ELR (cell line): ENCODE results near the gene SAMD3.
"Not testable (repeated sequence)": the region's sequence is repeated elsewhere in the genome, so short reads cannot be mapped to it uniquely, and the experiment has no call there.

Experiments used
- DNase-seq: peaks from one replicate; pipeline ENCODE4 v3.0.0-alpha.2; 2015; ENCODE audit warnings: low read depth

SAMD3 gene

DNA sequence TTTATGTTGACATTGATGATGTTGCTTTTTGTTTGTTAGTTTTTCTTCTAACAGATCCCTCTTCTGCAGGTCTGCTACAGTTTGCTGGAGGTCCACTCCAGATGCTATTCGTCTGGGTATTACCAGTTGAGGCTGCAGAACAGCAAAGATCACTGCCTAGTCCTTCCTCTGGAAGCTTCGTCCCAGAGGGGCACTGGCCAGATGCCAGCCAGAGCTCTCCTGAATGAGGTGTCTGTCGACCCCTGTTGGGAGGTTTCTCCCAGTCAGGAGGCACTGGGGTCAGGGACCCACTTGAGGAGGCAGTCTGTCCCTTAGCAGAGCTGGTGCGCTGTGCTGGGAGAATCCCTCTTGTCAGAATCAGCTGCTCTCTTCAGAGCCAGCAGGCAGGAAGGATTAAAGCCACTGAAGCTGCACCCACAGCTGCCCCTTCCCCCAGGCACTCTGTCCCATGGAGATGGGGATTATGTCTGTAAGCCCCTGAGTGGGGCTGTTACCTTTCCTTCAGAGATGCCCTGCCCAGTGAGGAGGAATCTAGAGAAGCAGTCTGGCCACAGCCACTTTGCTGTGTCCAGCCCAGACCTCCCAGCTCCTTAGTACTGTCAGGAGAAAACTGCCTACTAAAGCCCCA, 49.3 kb downstream of the SAMD3 start:
- DNase-seq = not testable (repeated sequence)

DNA sequence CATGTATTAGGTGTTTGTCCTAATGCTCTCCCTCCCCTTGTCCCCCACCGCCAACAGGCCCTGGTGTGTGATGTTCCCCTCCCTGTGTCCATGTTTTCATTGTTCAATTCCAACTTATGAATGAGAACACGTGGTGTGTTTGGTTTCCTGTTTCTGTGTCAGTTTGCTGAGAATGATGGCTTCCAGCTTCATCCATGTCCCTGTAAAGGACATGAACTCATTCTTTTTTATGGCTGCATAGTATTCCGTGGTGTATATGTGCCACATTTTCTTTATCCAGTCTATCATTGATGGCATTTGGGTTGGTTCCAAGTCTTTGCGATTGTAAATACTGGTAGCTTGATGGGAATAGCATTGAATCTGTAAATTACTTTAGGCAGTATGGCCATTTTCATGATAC, 52.6 kb downstream of the SAMD3 start:
- DNase-seq = not testable (repeated sequence)

DNA sequence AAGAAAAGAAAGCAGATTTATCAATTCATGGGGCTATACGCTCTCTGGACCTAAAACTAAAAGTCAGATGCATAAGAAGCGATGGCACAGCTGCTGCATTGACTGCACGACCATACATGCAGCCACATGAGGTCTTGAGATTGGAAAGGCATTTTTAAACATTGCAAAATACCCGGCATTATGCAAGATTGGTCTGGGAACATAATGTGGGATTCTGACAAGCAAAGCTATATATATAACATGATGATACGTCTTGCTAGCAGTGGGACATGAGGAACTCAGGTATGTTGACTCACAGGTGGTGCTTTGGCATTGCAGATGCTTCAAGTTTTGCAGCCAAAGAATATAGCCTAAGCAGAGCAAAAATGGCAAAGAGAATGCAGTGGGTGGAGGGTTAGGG, 55.1 kb downstream of the SAMD3 start:
- peak; percentile 3 for DNase-seq

DNA sequence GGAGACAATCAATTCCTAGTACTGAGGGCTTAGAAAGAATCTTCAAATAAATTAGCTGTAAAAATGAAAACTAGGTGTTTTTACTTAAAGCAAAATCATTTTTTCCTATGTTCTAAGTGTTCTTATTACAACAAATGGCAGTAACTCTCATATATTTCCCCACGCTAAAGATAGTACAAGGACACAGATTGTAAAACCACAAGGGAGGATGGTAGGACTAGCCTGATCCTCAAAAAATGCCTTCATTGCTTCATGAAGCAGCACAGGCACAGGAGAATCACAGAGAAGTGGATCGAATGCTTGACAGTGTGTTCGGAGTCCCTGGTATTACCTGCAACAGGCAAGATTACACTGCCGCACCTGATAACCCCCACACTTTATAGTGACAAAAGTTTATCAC, 58.5 kb downstream of the SAMD3 start:
- DNase-seq = no peak

DNA sequence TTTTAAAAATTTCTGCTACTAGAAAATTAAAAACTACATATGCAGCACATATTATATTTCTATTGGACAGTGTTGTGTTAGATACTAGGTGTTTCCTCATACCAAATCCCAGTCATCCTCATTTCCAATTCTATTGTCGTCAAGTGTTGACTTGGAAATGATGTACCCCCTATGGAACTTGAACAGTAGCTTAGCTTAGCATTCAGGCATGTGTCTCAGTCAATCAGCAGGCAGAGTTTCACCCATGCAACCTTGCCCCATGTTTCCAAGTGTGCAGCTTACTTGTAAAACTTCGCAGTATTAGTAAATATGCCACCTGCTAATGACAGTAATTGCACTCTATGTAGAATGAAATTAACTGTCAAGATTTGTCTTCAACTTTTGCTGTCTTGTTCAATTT, 59.5 kb downstream of the SAMD3 start:
- no peak for DNase-seq

DNA sequence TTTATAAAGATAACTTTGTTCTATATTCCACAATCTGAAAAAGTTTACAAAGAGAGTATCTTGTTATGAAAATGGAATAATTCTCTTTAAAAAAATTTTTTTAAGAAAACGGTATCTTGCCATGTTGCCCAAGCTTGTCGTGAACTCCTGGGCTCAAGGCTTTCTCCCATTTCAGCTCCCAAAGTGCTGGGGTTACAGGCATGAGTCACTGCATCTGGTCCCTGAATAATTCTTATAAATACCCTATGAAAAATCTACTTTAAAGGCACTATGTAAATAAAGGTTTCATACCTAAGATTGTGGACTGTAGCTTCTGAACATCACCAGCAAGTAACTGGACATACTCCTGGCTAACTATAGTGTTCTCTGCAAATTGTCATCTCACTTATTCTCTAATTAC, 60.3 kb downstream of the SAMD3 start:
- peak; percentile 3 for DNase-seq

DNA sequence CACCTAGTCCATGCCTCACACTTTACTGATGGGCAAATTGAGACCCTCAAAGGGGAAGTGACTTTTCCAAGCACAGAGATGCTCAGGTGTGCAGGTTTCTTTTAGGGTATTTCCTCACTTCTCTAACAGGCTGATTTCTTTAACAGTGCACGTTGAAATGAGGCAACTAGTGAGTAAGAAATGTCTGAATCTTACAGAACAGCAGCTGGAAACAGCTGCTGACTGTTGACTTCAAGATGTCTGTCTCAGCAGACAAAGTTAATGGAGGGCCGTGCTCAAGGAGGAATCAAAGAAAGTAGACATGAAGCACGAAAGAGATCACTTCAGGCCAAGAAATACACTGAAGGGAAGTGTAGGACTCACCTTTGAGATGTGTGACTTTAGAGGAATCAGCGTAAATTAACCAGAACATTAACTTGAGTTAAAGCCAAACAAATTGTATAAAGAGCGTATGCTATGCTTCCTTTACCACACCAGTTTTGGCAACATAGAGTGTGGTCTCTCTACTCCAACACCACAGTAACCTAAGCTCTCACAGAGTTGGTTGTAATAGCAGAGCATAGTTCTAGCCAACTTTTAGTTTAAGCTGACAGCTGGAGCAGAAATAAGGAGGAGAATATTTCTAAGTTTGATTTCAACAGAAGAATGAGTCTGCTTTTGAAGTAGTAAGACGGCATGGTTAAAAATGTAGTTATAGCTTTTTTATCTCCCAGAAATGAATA, 60.9 kb downstream of the SAMD3 start:
- no peak for DNase-seq

DNA sequence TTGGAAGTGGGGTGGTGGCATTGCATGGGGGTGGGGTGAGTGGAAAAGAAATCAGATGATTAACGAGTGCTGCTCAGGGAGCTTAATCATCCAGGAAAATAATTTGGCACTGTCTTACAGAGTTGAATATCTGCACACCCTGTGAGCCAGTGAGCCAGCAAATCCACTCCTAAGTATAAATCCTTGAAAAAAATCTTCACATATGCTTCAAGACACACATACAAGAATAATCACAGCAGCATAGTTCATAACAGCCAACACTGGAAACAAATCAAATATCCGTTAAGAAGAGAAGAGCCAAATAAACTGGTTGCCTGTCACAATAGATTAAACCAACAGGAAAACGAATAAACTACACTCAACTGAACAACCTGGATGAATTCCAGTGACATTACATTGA, 62.8 kb downstream of the SAMD3 start:
- no peak for DNase-seq

DNA sequence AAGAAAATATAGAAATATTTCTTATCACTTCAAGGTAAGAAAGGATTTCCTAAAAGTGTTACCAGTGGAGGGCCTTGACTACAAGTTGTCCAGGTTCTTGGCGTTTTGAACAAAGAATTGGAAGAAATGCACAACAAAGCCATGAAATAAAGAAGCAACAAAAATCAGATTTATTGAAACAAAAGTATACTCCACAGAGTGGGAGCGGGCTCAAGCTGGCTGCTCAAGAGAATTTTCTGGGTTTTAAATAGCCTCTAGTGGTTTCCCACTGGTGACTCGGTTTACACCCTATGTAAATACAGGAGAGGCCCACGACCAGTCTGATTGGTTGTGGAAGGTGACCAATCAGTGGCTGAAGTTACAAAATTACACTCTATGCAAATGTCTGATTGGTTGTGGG, 64.2 kb downstream of the SAMD3 start:
- DNase-seq = no peak

DNA sequence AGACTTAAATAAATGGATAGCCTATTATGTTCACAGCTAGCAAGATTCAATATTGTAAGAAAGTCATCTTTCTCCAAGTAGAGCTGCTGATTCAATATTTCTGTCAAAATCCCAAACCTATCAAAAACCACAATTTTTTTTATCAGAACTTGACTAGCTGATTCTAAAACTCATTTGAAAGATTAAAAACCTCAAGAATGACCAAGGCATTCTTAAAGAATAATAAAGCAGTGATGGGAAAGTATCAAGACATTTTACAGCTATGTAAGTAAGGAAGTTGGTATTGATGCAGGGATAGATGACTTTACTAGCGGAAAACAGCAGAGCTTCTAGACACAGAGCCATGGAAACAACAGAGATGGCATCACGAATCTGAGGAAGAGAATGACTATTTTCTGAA, 64.7 kb downstream of the SAMD3 start:
- DNase-seq = no peak

DNA sequence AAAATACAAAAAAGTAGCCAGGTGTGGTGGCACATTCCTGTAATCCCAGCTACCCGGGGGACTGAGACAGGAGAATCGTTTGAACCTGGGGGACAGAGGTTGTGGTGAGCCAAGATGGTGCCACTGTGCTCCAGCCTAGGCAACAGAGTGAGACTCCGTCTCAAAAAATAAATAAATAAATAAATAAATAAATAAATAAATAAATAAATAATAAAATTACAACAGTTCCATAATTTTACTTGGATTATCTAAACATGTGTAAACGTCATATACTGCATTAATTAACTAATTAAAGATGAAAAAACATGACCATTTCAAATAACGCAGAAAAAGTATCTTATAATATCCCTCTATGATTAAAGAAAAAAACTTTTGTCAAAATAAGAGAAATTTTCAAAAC, 65.8 kb downstream of the SAMD3 start:
- DNase-seq = no peak

DNA sequence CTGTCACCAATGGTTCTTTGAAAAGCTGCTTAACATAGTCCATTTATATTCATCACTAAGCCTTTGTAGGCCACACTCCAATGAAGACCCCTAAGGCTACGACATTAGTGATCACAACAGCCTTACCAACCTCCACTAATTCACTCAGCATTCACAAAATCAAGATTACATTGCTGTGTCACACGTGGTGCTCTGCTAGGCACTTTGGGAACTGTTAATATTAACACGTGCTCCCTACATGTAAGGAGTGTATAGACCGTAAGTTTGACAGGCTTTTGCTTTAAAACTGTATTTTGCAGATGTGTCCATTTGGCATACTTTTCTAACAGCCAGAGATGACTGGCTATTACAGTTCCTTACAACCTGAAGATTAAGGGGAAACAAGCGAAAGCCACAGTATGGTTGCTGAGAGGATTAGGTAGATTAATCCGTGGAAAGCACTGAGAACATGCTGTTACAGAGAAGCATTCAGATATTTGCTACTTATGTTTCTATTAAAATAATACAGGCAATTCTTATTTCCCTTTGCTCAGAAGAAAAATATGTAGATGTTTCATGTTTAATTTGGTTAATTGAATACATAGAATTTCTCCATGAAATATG, 69.7 kb downstream of the SAMD3 start:
- DNase-seq = no peak

DNA sequence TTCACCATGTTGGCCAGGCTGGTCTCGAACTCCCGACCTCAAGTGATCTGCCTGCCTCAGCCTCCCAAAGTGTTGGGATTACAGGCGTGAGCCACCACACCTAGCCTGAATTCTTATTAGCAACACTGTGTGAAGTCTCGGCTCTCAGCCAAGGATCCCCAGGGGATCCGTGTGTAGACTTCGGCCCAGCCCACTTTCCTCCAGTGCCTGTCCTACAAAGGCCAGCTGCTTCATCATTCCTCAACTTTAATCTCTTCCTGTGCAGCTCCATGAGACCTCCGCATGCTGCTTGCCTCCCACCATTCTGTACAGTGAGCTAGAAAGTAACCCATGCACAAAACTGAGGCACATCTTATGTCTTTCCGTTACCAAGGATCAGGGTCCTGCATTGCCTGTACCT, 71.8 kb downstream of the SAMD3 start:
- DNase-seq = no peak

DNA sequence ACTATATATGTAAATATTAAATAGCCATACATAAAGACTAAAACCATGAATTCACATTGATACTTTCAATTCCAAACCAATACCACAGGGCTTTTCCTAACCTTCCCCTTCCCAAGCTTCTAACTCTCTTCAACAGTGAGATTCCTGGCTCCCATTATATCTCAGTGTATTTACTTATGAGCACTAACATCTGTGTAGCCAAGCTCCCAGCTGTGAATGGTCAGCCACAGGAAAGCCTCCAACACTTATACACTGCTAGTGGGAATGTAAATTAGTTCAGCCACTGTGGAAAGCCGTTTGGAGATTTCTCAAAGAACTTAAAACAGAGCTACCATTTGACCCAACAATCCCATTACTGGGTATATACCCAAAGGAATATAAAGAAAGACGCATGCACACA, 73.7 kb downstream of the SAMD3 start:
- DNase-seq = not testable (repeated sequence)

DNA sequence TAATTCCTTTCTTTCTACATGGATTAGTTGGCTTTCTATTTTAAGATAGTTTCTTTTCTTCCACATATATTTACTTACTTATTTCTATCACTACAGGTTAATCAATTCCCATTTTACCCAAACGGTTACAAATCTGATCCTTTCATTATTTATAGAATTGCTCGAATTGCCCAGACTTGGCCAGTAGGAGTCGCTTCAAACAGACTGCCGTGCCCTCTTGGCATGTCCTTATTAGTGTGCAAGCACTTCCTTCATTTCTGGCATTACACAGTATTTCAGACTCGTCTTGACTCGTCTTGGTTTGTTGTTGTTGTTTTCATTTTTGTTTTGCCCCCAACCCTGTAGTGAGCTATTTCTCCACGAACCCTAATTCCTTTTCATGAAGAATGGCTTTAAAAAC, 74.6 kb downstream of the SAMD3 start:
- DNase-seq = peak; percentile 29

DNA sequence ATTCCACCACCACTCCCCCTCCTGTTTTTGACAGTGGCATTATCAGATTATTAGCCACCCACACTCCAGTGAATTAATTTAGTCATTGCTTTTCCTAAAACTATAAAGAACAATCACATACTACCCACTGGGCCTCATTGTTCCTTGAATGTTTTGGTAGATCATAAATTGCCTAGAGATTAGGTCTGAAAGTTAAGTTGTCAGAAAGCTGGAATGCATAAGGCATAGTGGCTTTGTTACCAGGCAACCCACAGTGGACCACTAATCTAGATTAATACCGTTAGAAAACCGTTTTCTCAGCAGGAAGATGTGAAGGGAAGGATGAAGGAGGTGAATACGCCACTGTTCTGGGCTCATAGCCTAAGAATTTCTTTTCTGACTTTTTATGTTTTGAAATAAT, 75.6 kb downstream of the SAMD3 start:
- DNase-seq = no peak

DNA sequence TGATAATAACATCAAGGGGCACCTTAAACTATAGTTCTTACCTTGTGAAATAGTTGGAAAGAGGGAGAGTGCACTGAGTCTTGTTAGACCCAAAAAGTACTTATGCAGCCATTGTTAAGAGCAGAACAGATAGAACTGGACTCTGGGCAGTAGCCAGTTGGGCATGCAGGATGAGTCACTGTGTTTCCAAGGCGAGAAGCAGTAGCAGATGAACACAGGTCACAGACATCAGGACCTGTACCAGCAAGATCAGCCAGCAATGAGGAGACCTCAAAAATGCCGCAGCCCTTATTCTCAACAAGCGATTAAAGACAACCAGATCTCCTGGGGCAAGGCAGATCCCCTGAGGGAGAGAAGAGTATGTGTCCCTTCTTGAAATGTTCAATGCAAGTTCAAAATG, 79.0 kb downstream of the SAMD3 start:
- DNase-seq = peak; percentile 35

DNA sequence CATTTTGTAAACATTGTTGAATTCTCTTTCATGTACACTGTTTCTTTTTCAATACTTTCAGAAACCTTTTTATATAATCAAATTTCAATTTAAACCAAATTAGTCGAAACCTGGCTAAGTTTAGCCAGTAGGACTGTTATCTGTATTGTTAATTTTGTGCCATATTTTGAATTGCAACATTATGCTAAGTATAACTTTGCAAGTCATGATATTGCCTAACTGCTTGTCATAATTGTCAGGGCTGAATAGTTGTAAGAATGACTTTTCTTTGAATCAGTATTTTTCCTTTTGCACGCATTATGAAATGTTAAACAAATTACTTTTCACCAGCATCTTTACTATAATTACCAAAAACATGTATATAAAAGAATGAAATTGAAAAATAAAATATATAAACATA, 82.7 kb downstream of the SAMD3 start:
- DNase-seq = no peak

DNA sequence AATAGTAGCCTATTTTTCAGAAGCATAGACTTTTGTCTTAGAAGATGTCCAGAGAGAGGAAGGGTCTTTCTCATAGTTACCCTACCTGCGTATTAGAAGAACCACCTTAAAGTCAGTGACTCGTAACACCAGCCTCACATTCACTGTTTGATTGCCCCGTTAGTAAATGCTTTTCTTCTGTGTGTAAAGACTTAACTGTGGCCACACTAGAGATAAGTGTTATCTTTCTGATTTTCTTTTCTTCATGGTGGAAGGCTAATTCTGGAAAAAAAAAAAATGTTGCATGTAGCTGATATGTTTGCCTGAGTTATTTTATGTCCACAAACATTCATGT, 83.9 kb downstream of the SAMD3 start:
- DNase-seq = no peak

DNA sequence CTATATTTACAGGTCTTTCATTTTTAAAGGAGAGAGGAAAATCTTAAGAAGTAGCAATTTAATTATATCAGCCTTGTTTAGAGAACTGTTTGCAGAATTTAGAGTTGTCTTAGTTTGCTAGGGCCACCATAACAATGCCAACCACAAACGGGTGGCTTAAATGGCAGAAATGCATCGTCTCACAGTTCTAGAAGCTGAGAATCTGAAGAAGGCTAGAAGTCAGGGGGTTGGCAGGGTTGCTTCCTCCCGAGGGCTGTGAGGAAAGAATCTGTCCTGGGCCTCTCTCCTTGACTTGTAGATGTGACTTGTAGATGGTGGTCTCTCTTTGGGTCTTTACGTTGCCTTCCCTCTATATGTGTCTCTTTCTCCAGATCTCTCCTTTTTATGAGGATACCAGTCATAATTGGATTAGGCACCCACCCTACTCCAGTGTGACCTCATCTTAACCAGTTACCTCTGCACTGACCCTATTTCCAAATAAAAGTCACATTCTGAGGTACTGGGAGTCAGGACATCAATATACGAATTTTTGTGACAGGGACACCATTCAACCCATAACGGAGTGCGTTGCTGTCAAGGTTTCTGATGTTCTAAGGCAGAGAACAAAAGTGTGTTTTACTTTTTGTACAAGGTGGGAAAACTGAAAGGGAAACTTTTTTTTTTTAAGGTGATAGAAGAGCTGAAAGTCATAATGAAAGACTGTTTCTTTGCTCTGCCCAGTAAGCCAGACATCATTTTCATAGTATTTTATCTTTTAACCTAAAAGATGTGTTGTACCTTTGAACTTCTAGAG, 84.4 kb downstream of the SAMD3 start:
- no peak for DNase-seq

DNA sequence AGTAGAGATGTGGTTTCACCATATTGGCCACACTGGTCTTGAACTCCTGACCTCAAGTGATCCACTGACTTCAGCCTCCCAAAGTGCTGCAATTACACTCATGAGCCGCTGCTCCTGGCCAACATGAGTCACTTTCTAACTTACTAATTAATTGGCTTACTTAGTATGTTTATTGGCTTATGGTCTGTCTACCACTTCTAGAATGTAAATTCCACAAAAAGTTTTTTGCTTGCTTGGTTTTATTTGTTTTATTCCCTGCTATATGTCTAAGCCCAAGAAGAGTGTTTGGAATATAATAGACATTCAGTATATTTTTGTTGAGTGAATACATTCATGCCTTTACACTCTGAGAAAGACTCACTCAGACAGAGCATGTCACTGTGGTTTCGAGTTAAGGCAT, 86.0 kb downstream of the SAMD3 start:
- no peak for DNase-seq

DNA sequence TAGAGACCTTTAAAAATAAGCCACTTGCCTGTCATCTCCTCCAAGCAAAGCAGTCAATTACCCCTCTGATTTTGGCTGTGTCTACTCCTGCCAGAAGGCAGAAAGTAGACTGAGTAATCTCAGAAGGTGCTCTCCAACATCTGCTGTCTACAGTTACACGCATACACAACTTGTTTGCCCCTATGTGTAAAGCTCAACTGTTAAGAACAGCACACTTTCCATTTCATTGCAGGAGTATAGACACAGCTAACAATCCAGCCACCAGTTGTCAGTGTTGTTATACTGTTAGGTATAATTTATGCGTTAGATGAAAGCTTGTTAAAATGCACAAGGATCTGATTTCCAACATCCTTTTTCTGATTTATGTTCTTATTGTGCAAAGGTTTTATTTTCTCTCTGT, 88.2 kb downstream of the SAMD3 start:
- DNase-seq = peak; percentile 6

DNA sequence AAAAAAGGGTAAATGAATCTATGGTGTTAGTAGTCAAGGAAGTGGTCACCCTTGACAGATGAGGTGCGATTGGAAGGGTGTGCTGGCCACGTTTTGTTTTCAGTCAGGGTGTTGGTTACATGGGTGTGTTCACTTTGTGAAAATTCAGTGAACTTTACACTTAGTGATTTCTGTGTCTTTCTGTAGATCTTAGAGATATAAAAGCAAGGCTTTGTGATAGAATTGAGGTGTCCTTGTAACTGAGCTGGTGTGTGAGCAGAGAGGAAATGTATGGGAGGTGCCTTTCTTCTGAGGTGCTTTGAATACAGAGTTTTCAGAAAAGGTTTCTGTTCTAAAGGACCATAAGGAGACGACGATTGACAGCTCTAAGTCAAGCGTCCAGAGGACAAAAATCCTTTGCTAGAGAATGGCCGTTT, 90.5 kb downstream of the SAMD3 start:
- no peak for DNase-seq
